Prostate gland (tissue), 2 donors: ENCODE results near the gene NTM.

ENCODE experiments used
- CTCF ChIP-seq, 4 experiments: fragments of 200-600 bp in 2 of 4; fragments of 450-650 bp in 2 of 4; sonication (generic) in 2 of 4; IDR thresholded peaks; 1 replicate in 3 of 4; 2 replicates in 1 of 4; pipeline ENCODE4 v1.5.1; 2016 to 2019; ENCODE audit warnings: antibody characterized with exemption in 4 of 4, mild to moderate bottlenecking in 2 of 4, moderate library complexity in 2 of 4
- POLR2A ChIP-seq: fragments of 450-650 bp; IDR thresholded peaks from one replicate; pipeline ENCODE4 v1.6.1; 2016; ENCODE audit warnings: antibody characterized with exemption, mild to moderate bottlenecking
- POLR2AphosphoS5 ChIP-seq: sonication (generic); formaldehyde crosslinking; IDR thresholded peaks from one replicate; pipeline ENCODE4 v1.6.1; 2017; ENCODE audit warnings: antibody characterized with exemption

GRCh38 chr11:131893103-131893890 lies 522.9 kb downstream of the NTM start:
- TF ChIP-seq CTCF (IDR thresholded peaks at IDR 0.05): no peak
- no peak for TF ChIP-seq POLR2AphosphoS5
- no peak for TF ChIP-seq POLR2A
